HTERT RPE-1 (cell line): ENCODE data around the gene PDE12.

Source experiments
- in situ Hi-C: fragments of 300-500 bp; cut with MboI; formaldehyde crosslinking; loops from 4 replicates; pipeline ENCODE4 v1.14.3; 2020; ENCODE audit warnings: low sequenced_read_pairs

Gene PDE12

GRCh38 chr3:57555738-57556458, at the start of gene PDE12:
Gene PDE12 (plus strand): TSS chr3:57556274. CDS start chr3:57556380, 106 bp downstream.
- in situ Hi-C loops, result no loop called here

GRCh38 chr3:57512166-57512565, 43.9 kb upstream of the PDE12 start:
- in situ Hi-C loops, result no loop called here

- in situ Hi-C loops, result no loop called here
Observed at GRCh38 chr3:57518276-57518915, 37.7 kb upstream of the PDE12 start.

GRCh38 chr3:57530071-57530608, 25.9 kb upstream of the PDE12 start:
- in situ Hi-C loops, result no loop called here

GRCh38 chr3:57538465-57538864, 17.6 kb upstream of the PDE12 start:
- in situ Hi-C loops, result no loop called here

- in situ Hi-C loops, result no loop called here
Observed at GRCh38 chr3:57544181-57545125, 11.6 kb upstream of the PDE12 start, which contains the start of gene DNAH12. Gene DNAH12 (minus strand): TSS chr3:57544344. CDS start chr3:57542870, 1,474 bp downstream.

- in situ Hi-C loops, result no loop called here
Observed at GRCh38 chr3:57545636-57546268, 10.3 kb upstream of the PDE12 start.

- in situ Hi-C loops, result no loop called here
Observed at GRCh38 chr3:57546616-57547015, 9.5 kb upstream of the PDE12 start.

GRCh38 chr3:57555306-57555705, 768 bp upstream of the PDE12 start:
- in situ Hi-C loops, result no loop called here

GRCh38 chr3:57556459-57557084, 498 bp downstream of the PDE12 start:
- in situ Hi-C loops, result no loop called here

GRCh38 chr3:57557085-57557537, 1.0 kb downstream of the PDE12 start:
- in situ Hi-C loops, result no loop called here

- in situ Hi-C loops, result no loop called here
Observed at GRCh38 chr3:57559526-57559925, 3.5 kb downstream of the PDE12 start.

- in situ Hi-C loops, result no loop called here
Observed at GRCh38 chr3:57569859-57570450, 13.9 kb downstream of the PDE12 start.

GRCh38 chr3:57570878-57571277, 14.8 kb downstream of the PDE12 start:
- in situ Hi-C loops, result no loop called here

GRCh38 chr3:57572096-57572495, 16.0 kb downstream of the PDE12 start:
- in situ Hi-C loops, result no loop called here

GRCh38 chr3:57575966-57576626, 20.0 kb downstream of the PDE12 start:
- in situ Hi-C loops, result no loop called here

- in situ Hi-C loops, result no loop called here
Observed at GRCh38 chr3:57577801-57578200, 21.7 kb downstream of the PDE12 start.

- in situ Hi-C loops, result no loop called here
Observed at GRCh38 chr3:57582474-57583168, 26.5 kb downstream of the PDE12 start.

GRCh38 chr3:57583544-57583943, 27.5 kb downstream of the PDE12 start:
- in situ Hi-C loops, result no loop called here
